HepG2 (cell line): ENCODE data around the gene GLYR1. TPM values are rescaled to one million over a fixed set of nuclear protein-coding genes. Genes with fewer than 3 reads are reported as not detected.

Experiments used
- ATAC-seq: fragments of 200-7000 bp; cut with Tn5 transposase; 3 replicates; pipeline ENCODE4 v1.9.1; 2020; ENCODE audit warnings: mild to moderate bottlenecking, moderate library complexity
- BruUV-seq: library from RNA; stranded (reverse); fragments of 400-500 nt; replicated peaks from 2 replicates; lab custom pipeline; 2021; lab: Mats Ljungman, UMichigan
- CTCF ChIA-PET: fragments of 300-600 bp; formaldehyde crosslinking; extraction: SDS; loops from one replicate; lab custom pipeline; 2021; ENCODE audit warnings: low total read pairs, inconsistent platforms, low intra/inter-chr PET ratio; lab: Yijun Ruan, JAX
- POLR2A ChIA-PET: fragments of 350-600 bp; sonication (Branson Sonifier 250); formaldehyde crosslinking; loops from one replicate; lab custom pipeline; 2020; ENCODE audit warnings: antibody characterized with exemption, inconsistent platforms; lab: Yijun Ruan, JAX
- DNase-seq: peaks from one replicate; pipeline ENCODE4 v3.0.0-alpha.2; 2015; ENCODE audit warnings: low spot score
- FAIRE-seq: peaks from 3 replicates; lab custom pipeline; 2011; peaks lifted over from hg19 to GRCh38; lab: Jason Lieb, UNC
- H2AFZ ChIP-seq: one replicate; pipeline ENCODE4 v1.6.1; 2011; ENCODE audit warnings: low read length, inconsistent platforms
- H3K27ac ChIP-seq: fragments of 300-600 bp; 3 replicates; pipeline ENCODE4 v1.8.0; 2011; ENCODE audit warnings: mixed run types, mild to moderate bottlenecking, mixed read lengths, low read length, inconsistent platforms; ENCODE audit not compliant: insufficient read depth; ENCODE audit errors: extremely low read length
- H3K27me3 ChIP-seq, 2 experiments: fragments of 200-600 bp in 1 of 2; 2 replicates in 1 of 2; 3 replicates in 1 of 2; pipeline versions ENCODE4 v1.6.0 to v1.8.0; 2011; ENCODE audit warnings: low read length in 2 of 2, mild to moderate bottlenecking in 2 of 2, moderate library complexity in 2 of 2, inconsistent platforms in 1 of 2; ENCODE audit not compliant: insufficient read depth in 2 of 2, control insufficient read depth in 1 of 2
- H3K36me3 ChIP-seq, 2 experiments: fragments of 200-600 bp in 1 of 2; replicated peaks in 1 of 2; 2 replicates in 1 of 2; 3 replicates in 1 of 2; pipeline versions ENCODE4 v1.5.1 to v1.8.0; 2011; ENCODE audit warnings: low read length in 2 of 2, inconsistent platforms in 1 of 2; ENCODE audit not compliant: insufficient read depth in 2 of 2, control insufficient read depth in 1 of 2
- H3K4me1 ChIP-seq: 2 replicates; pipeline ENCODE4 v1.5.1; 2012; ENCODE audit warnings: low read length, inconsistent platforms; ENCODE audit not compliant: insufficient read depth
- H3K4me2 ChIP-seq: 2 replicates; pipeline ENCODE4 v1.6.0; 2011; ENCODE audit warnings: low read depth, low read length, inconsistent platforms
- H3K4me3 ChIP-seq, 3 experiments: fragments of 200-600 bp in 1 of 3; sonication (generic), shearing (Covaris generic) in 1 of 3; replicated peaks in 1 of 3; 2 replicates each; pipeline ENCODE4 v1.5.1; 2011 to 2016; ENCODE audit warnings: low read length in 3 of 3, inconsistent platforms in 2 of 3, low read depth in 2 of 3, mild to moderate bottlenecking in 2 of 3, control low read depth in 1 of 3, mixed read lengths in 1 of 3; ENCODE audit not compliant: insufficient read depth in 1 of 3
- H3K79me2 ChIP-seq: one replicate; pipeline ENCODE4 v1.6.1; 2011; ENCODE audit warnings: low read length, inconsistent platforms; ENCODE audit not compliant: insufficient read depth
- H3K9ac ChIP-seq: 2 replicates; pipeline ENCODE4 v1.6.0; 2011; ENCODE audit warnings: mild to moderate bottlenecking, low read depth, low read length, inconsistent platforms; ENCODE audit not compliant: insufficient read depth
- H3K9me3 ChIP-seq: 2 replicates; pipeline ENCODE4 v1.5.1; 2012; ENCODE audit warnings: mild to moderate bottlenecking, low read length
- H4K20me1 ChIP-seq: 2 replicates; pipeline ENCODE4 v1.6.0; 2011; ENCODE audit warnings: inconsistent platforms, mild to moderate bottlenecking, low read length, moderate library complexity; ENCODE audit not compliant: insufficient read depth
- FOXJ3 ChIP-seq: sonication (generic); formaldehyde crosslinking; IDR thresholded peaks from 2 replicates; pipeline ENCODE4 v1.4.0; 2020; ENCODE audit warnings: missing genetic modification reagents, mild to moderate bottlenecking, borderline replicate concordance
- FOXO4 ChIP-seq: sonication (generic); formaldehyde crosslinking; conservative IDR thresholded peaks from 2 replicates; pipeline ENCODE4 v1.8.1; 2023; ENCODE audit warnings: missing genetic modification reagents
- LCORL ChIP-seq, 2 experiments: fragments of 450-650 bp in 1 of 2; sonication (generic) in 1 of 2; formaldehyde crosslinking in 1 of 2; IDR thresholded peaks; 2 replicates each; pipeline versions ENCODE4 v1.5.0 to v1.6.1; 2017 to 2020; ENCODE audit warnings: antibody characterized with exemption in 1 of 2, missing genetic modification reagents in 1 of 2
- MYPOP ChIP-seq: sonication (generic); formaldehyde crosslinking; IDR thresholded peaks from 2 replicates; pipeline ENCODE4 v1.8.1; 2023; ENCODE audit warnings: mild to moderate bottlenecking, moderate library complexity, missing genetic modification reagents
- NFKB2 ChIP-seq: sonication (generic); formaldehyde crosslinking; IDR thresholded peaks from 2 replicates; pipeline ENCODE4 v1.4.0; 2020; ENCODE audit warnings: missing genetic modification reagents, borderline replicate concordance
- POLR2A ChIP-seq, 2 experiments: IDR thresholded peaks; 2 replicates each; pipeline ENCODE4 v1.6.1; 2011; ENCODE audit warnings: low read depth in 2 of 2, low read length in 2 of 2, mild to moderate bottlenecking in 1 of 2, moderate library complexity in 1 of 2; ENCODE audit not compliant: insufficient read depth in 1 of 2
- POLR2AphosphoS5 ChIP-seq: IDR thresholded peaks from 2 replicates; pipeline ENCODE4 v1.6.1; 2012; ENCODE audit warnings: low read depth, low read length
- SNAI1 ChIP-seq: sonication (generic); formaldehyde crosslinking; IDR thresholded peaks from 2 replicates; pipeline ENCODE4 v1.5.0; 2020; ENCODE audit warnings: mild to moderate bottlenecking, missing genetic modification reagents, borderline replicate concordance
- SOX13 ChIP-seq, 3 experiments: fragments of 450-650 bp in 1 of 3; sonication (generic) in 1 of 3; formaldehyde crosslinking in 1 of 3; IDR thresholded peaks in 2 of 3; conservative IDR thresholded peaks in 1 of 3; 2 replicates each; pipeline versions ENCODE4 v1.5.0 to v1.6.1; 2016 to 2020; ENCODE audit warnings: antibody characterized with exemption in 1 of 3, mild to moderate bottlenecking in 1 of 3, missing compliant biosample characterization in 1 of 3, missing genetic modification reagents in 1 of 3, moderate library complexity in 1 of 3
- ZFP82 ChIP-seq: sonication (generic); formaldehyde crosslinking; IDR thresholded peaks from 2 replicates; pipeline ENCODE4 v1.5.1; 2020; ENCODE audit warnings: mild to moderate bottlenecking, missing genetic modification reagents, borderline replicate concordance
- ZNF235 ChIP-seq: sonication (generic); formaldehyde crosslinking; IDR thresholded peaks from 2 replicates; pipeline ENCODE4 v1.8.1; 2023; ENCODE audit warnings: mild to moderate bottlenecking, missing genetic modification reagents, borderline replicate concordance
- ZNF556 ChIP-seq: sonication (generic); formaldehyde crosslinking; IDR thresholded peaks from 2 replicates; pipeline ENCODE4 v1.4.0; 2020; ENCODE audit warnings: mild to moderate bottlenecking, missing genetic modification reagents, borderline replicate concordance
- ZNF614 ChIP-seq: IDR thresholded peaks from 2 replicates; pipeline ENCODE4 v1.6.1; 2018; ENCODE audit warnings: missing biosample characterization, missing genetic modification reagents, inconsistent platforms, borderline replicate concordance
- ZNF616 ChIP-seq: sonication (generic); formaldehyde crosslinking; IDR thresholded peaks from 2 replicates; pipeline ENCODE4 v1.5.0; 2020; ENCODE audit warnings: low read depth, mild to moderate bottlenecking, missing genetic modification reagents
- ZNF879 ChIP-seq: sonication (generic); formaldehyde crosslinking; IDR thresholded peaks from 2 replicates; pipeline ENCODE4 v1.8.1; 2023; ENCODE audit warnings: missing genetic modification reagents
- WGBS: methylation state at CpG from one replicate; pipeline ENCODE4 v1.1.6; 2017; ENCODE audit warnings: low lambda C conversion rate; 5-methylcytosine and 5-hydroxymethylcytosine counted together
- in situ Hi-C: cut with HindIII; loops from 2 replicates; pipeline ENCODE4 v1.10.0; 2017; ENCODE audit warnings: low pct_unique_long_range_greater_than_20kb; ENCODE audit not compliant: extremely low pct_ligation_motif_present
- intact Hi-C: fragments of 100-400 bp; cut with micrococcal nuclease; formaldehyde crosslinking; loops from one replicate; pipeline ENCODE4 v1.10.0; 2022; ENCODE audit not compliant: unreplicated experiment
- polyA plus RNA-seq, 8 experiments: library from polyadenylated mRNA; depleted of rRNA in 3 of 8; stranded (reverse) in 7 of 8; unstranded in 1 of 8; fragments of >200 nt; fragmentation: Illumina TruSeq in 4 of 8; extraction: Trizol in 4 of 8; gene quantifications; 2 replicates each; pipeline versions ENCODE4 v1.2.1 to v1.2.3, GENCODE V29; 2011 to 2016; ENCODE audit warnings: low read depth in 4 of 8, missing spikeins in 1 of 8, mixed read lengths in 1 of 8; ENCODE audit not compliant: insufficient read depth in 1 of 8
- total RNA-seq, 5 experiments: library from RNA; depleted of rRNA; stranded (reverse); fragments of >200 nt; fragmentation: Illumina TruSeq; extraction: Trizol; gene quantifications; 2 replicates each; pipeline ENCODE4 v1.2.3, GENCODE V29; 2016; ENCODE audit warnings: low read depth in 1 of 5

The GLYR1 gene
- total and polyA plus RNA-seq, 2 of the 13 experiments (the other 11 are each of a cell fraction or from before 2014, with no cell fraction given), result 28.3 to 48.7 TPM

GRCh38 chr16:4846503-4846900, 586 bp downstream of the GLYR1 start:
- Histone ChIP-seq H3K36me3 (peaks cover 2 to 25% of the 10 kb centered on the region in 2 experiments; a peak in 4 of 5 replicates), H3K4me3 (peak overlapping the region; percentile 86 to 98 (median 88)), H4K20me1 (peaks cover 42% of the 10 kb centered on the region), H3K4me2 (peak overlapping the region; percentile 86), H3K27me3 (peaks cover 0 to 4% of the 10 kb centered on the region in 2 experiments; a peak in 1 of 5 replicates), H3K9ac (peak overlapping the region; percentile 97), H3K4me1 (peaks cover 50% of the 10 kb centered on the region), H3K79me2 (peaks cover 68% of the 10 kb centered on the region), H3K9me3 (no peaks in the 10 kb centered on the region), H2AFZ (no peak overlapping the region), H3K27ac (peak overlapping the region; percentile 95)
- in situ Hi-C loops (loop anchor here (5.0 kb wide), 1 partner anchor 111 kb away; the partner anchor contains the start of gene SEC14L5), intact Hi-C loops (no loop called here)
- CTCF ChIA-PET, result interaction anchor here (1.3 kb wide), 1 partner anchor 110 kb away, joined by 3 read pairs; no protein-coding TSS in a partner anchor
- peak; percentile 35 for DNase-seq
- TF ChIP-seq LCORL (IDR thresholded peaks at IDR 0.05), result no peak
- 0 out of 2 replicates have a peak, but pooled peaks have one; percentile 8 for TF ChIP-seq LCORL (CRISPR knock-in tag; IDR thresholded peaks at IDR 0.05)
- no peak for TF ChIP-seq SOX13 (IDR thresholded peaks at IDR 0.05)
- TF ChIP-seq SOX13 (CRISPR knock-in tag; conservative IDR thresholded peaks at IDR 0.05 in 1 of 2, IDR thresholded peaks at IDR 0.05 in 1 of 2), result 0 out of 4 replicates have a peak, but pooled peaks of 1 of the 2 experiments have one; percentile 16
- no peak for TF ChIP-seq ZNF235 (CRISPR knock-in tag)
- TF ChIP-seq NFKB2 (CRISPR knock-in tag), result 0 out of 2 replicates have a peak, but pooled peaks have one; percentile 30
- TF ChIP-seq SNAI1 (CRISPR knock-in tag), result 0 out of 2 replicates have a peak, but pooled peaks have one; percentile 13
- peak; percentile 55 to 67 for TF ChIP-seq POLR2A (IDR thresholded peaks at IDR 0.05; ENCODE audit: insufficient read depth in 1 of 2, low read depth in 2 of 2, low read length in 2 of 2)
- TF ChIP-seq ZNF614 (CRISPR knock-in tag), result no peak
- TF ChIP-seq ZNF616 (CRISPR knock-in tag), result no peak
- no peak for TF ChIP-seq ZNF879 (CRISPR knock-in tag)
- peak; percentile 79 for TF ChIP-seq ZFP82
- peak; percentile 14; the same call in 1 of the 2 replicates for TF ChIP-seq FOXJ3 (CRISPR knock-in tag)
- TF ChIP-seq POLR2AphosphoS5, result 0 out of 2 replicates have a peak, but pooled peaks have one; percentile 23
- 0 out of 2 replicates have a peak, but pooled peaks have one; percentile 65 for TF ChIP-seq FOXO4
- no peak for TF ChIP-seq ZNF556 (CRISPR knock-in tag)
- TF ChIP-seq MYPOP (CRISPR knock-in tag), result no peak
- FAIRE-seq, result peak; percentile 56
- BruUV-seq, result no TSS peak
- ATAC-seq, result peak; percentile 49
- POLR2A ChIA-PET, result interaction anchor here (0.6 to 3.9 kb wide), 5 partner anchors 17 to 110 kb away, joined by 3 to 13 read pairs (median 4); partner anchors contain the start of genes ROGDI and SEC14L5
- 0% methylated on average over 12 of the region's 27 CpGs for WGBS
